ENCODE results near the gene MED13L. TPM values are rescaled to one million over a fixed set of nuclear protein-coding genes. Genes with fewer than 3 reads are reported as not detected.

The MED13L gene
- total RNA-seq, 2 experiments from 2014 or later: 25.7 to 40.1 TPM

GRCh38 chr12:116308647-116309046 is 31.2 kb upstream of the MED13L start:
- Histone ChIP-seq H2AFZ (ENCODE audit: low read length) (no peak overlapping the region), H3K79me2 (ENCODE audit: insufficient read depth, low read depth, low read length) (no peaks in the 10 kb centered on the region), H3K4me1 (ENCODE audit: insufficient read depth, low read length, poor library complexity, severe bottlenecking) (no peaks in the 10 kb centered on the region), H3K9me3 (ENCODE audit: low read length) (peaks cover 10% of the 10 kb centered on the region; the same call in 1 of the 2 replicates), H4K20me1 (ENCODE audit: insufficient read depth, low read length) (no peaks in the 10 kb centered on the region), H3K9me2 (ENCODE audit: insufficient read depth, low read length) (no peaks in the 10 kb centered on the region), H3K27ac (ENCODE audit: low read depth, low read length, poor library complexity, severe bottlenecking) (no peak overlapping the region), H3K4me2 (ENCODE audit: low read length) (no peak overlapping the region), H3K4me3 (ENCODE audit: low read depth, low read length, poor library complexity, severe bottlenecking) (no peak overlapping the region), H3K36me3 (ENCODE audit: insufficient read depth, low read length) (no peaks in the 10 kb centered on the region)
- DNase-seq (ENCODE audit: low spot score): no peak
- no TSS peak for BruUV-seq (replicated peaks)
- intact Hi-C loops (cut with micrococcal nuclease; ENCODE audit: unreplicated experiment): no loop called here
- ChIA-PET CTCF (ENCODE audit: unreplicated experiment) (no interaction called here), POLR2A (interaction anchor here (0.6 kb wide), 1 partner anchor 850 kb away, joined by 4 read pairs; no protein-coding TSS in a partner anchor)
- TF ChIP-seq EZH2phosphoT487 (IDR thresholded peaks at IDR 0.05; ENCODE audit: borderline replicate concordance, low read depth, low read length) (no peak), CTCF (conservative IDR thresholded peaks at IDR 0.05; ENCODE audit: low read length) (no peak)

GRCh38 chr12:116306968-116307367 is 29.5 kb upstream of the MED13L start:
- TF ChIP-seq CTCF (conservative IDR thresholded peaks at IDR 0.05; ENCODE audit: low read length): no peak
- no peak for TF ChIP-seq EZH2phosphoT487 (IDR thresholded peaks at IDR 0.05; ENCODE audit: borderline replicate concordance, low read depth, low read length)
- peaks cover 10% of the 10 kb centered on the region; the same call in 1 of the 2 replicates for H3K9me3 ChIP-seq (ENCODE audit: low read length)
- ChIA-PET CTCF (ENCODE audit: unreplicated experiment) (no interaction called here), POLR2A (no interaction called here)
- intact Hi-C loops (cut with micrococcal nuclease; ENCODE audit: unreplicated experiment): no loop called here
- no peak overlapping the region for H3K4me3 ChIP-seq (ENCODE audit: low read depth, low read length, poor library complexity, severe bottlenecking)
- BruUV-seq (replicated peaks): no TSS peak
- H3K4me2 ChIP-seq (ENCODE audit: low read length): no peak overlapping the region
- no peak for DNase-seq (ENCODE audit: low spot score)
- no peaks in the 10 kb centered on the region for H3K79me2 ChIP-seq (ENCODE audit: insufficient read depth, low read depth, low read length)
- no peak overlapping the region for H2AFZ ChIP-seq (ENCODE audit: low read length)
- no peaks in the 10 kb centered on the region for H3K36me3 ChIP-seq (ENCODE audit: insufficient read depth, low read length)
- H3K4me1 ChIP-seq (ENCODE audit: insufficient read depth, low read length, poor library complexity, severe bottlenecking): no peaks in the 10 kb centered on the region
- no peaks in the 10 kb centered on the region for H3K9me2 ChIP-seq (ENCODE audit: insufficient read depth, low read length)
- H4K20me1 ChIP-seq (ENCODE audit: insufficient read depth, low read length): no peaks in the 10 kb centered on the region
- H3K27ac ChIP-seq (ENCODE audit: low read depth, low read length, poor library complexity, severe bottlenecking): no peak overlapping the region

GRCh38 chr12:116306506-116306905 is 29.0 kb upstream of the MED13L start:
- no peak overlapping the region for H3K4me3 ChIP-seq (ENCODE audit: low read depth, low read length, poor library complexity, severe bottlenecking)
- no peaks in the 10 kb centered on the region for H3K79me2 ChIP-seq (ENCODE audit: insufficient read depth, low read depth, low read length)
- no peak for DNase-seq (ENCODE audit: low spot score)
- H3K36me3 ChIP-seq (ENCODE audit: insufficient read depth, low read length): no peaks in the 10 kb centered on the region
- H4K20me1 ChIP-seq (ENCODE audit: insufficient read depth, low read length): no peaks in the 10 kb centered on the region
- H3K4me1 ChIP-seq (ENCODE audit: insufficient read depth, low read length, poor library complexity, severe bottlenecking): no peaks in the 10 kb centered on the region
- ChIA-PET POLR2A (no interaction called here), CTCF (ENCODE audit: unreplicated experiment) (no interaction called here)
- no peak overlapping the region for H2AFZ ChIP-seq (ENCODE audit: low read length)
- no peak overlapping the region for H3K27ac ChIP-seq (ENCODE audit: low read depth, low read length, poor library complexity, severe bottlenecking)
- no peak for TF ChIP-seq EZH2phosphoT487 (IDR thresholded peaks at IDR 0.05; ENCODE audit: borderline replicate concordance, low read depth, low read length)
- no peak for TF ChIP-seq CTCF (conservative IDR thresholded peaks at IDR 0.05; ENCODE audit: low read length)
- peaks cover 10% of the 10 kb centered on the region; the same call in 1 of the 2 replicates for H3K9me3 ChIP-seq (ENCODE audit: low read length)
- BruUV-seq (replicated peaks): no TSS peak
- intact Hi-C loops (cut with micrococcal nuclease; ENCODE audit: unreplicated experiment): no loop called here
- H3K9me2 ChIP-seq (ENCODE audit: insufficient read depth, low read length): no peaks in the 10 kb centered on the region
- no peak overlapping the region for H3K4me2 ChIP-seq (ENCODE audit: low read length)

Data from OCI-LY7 (cell line).